Mesendoderm (in vitro differentiated cells): ENCODE measurements around the gene CDH23.

Experiments
- DNase-seq: peaks from one replicate; pipeline ENCODE4 v3.0.0; 2013
- H2AK5ac ChIP-seq: 2 replicates; pipeline ENCODE4 v1.6.1; 2013; ENCODE audit warnings: low read length, inconsistent platforms
- H2BK120ac ChIP-seq: 2 replicates; pipeline ENCODE4 v1.6.1; 2013; ENCODE audit warnings: low read depth, mild to moderate bottlenecking, low read length, moderate library complexity, mixed read lengths
- H2BK15ac ChIP-seq: replicated peaks from 2 replicates; pipeline ENCODE4 v1.6.1; 2013; ENCODE audit warnings: low read depth, mild to moderate bottlenecking, moderate library complexity
- H2BK5ac ChIP-seq: 2 replicates; pipeline ENCODE4 v1.6.1; 2013; ENCODE audit warnings: low read length, inconsistent platforms
- H3K18ac ChIP-seq: 2 replicates; pipeline ENCODE4 v1.6.1; 2013; ENCODE audit warnings: mild to moderate bottlenecking, low read length, mixed read lengths
- H3K23ac ChIP-seq: one replicate; pipeline ENCODE4 v1.6.1; 2013; ENCODE audit warnings: low read length
- H3K27ac ChIP-seq: 2 replicates; pipeline ENCODE4 v1.5.1; 2013; ENCODE audit warnings: low read depth, mild to moderate bottlenecking, inconsistent platforms, low read length, moderate library complexity
- H3K27me3 ChIP-seq: 2 replicates; pipeline ENCODE4 v1.6.1; 2013; ENCODE audit warnings: low read length, control low read depth, mild to moderate bottlenecking, inconsistent platforms; ENCODE audit not compliant: insufficient read depth, poor library complexity
- H3K36me3 ChIP-seq: 2 replicates; pipeline ENCODE4 v1.6.1; 2013; ENCODE audit warnings: low read length, inconsistent platforms; ENCODE audit not compliant: control insufficient read depth, insufficient read depth
- H3K4ac ChIP-seq: one replicate; pipeline ENCODE4 v1.6.1; 2013; ENCODE audit warnings: low read depth, mild to moderate bottlenecking, low read length, moderate library complexity
- H3K4me1 ChIP-seq: 2 replicates; pipeline ENCODE4 v1.6.1; 2013; ENCODE audit warnings: low read depth, low read length, inconsistent platforms; ENCODE audit not compliant: control insufficient read depth
- H3K4me2 ChIP-seq: 2 replicates; pipeline ENCODE4 v1.6.1; 2013; ENCODE audit warnings: low read length
- H3K4me3 ChIP-seq: 2 replicates; pipeline ENCODE4 v1.5.1; 2013; ENCODE audit warnings: mild to moderate bottlenecking, low read length
- H3K56ac ChIP-seq: one replicate; pipeline ENCODE4 v1.6.1; 2013; ENCODE audit warnings: low read length
- H3K79me1 ChIP-seq: 2 replicates; pipeline ENCODE4 v1.6.1; 2013; ENCODE audit warnings: low read length, inconsistent platforms
- H3K79me2 ChIP-seq: 2 replicates; pipeline ENCODE4 v1.6.1; 2013; ENCODE audit warnings: mild to moderate bottlenecking, low read length; ENCODE audit not compliant: control insufficient read depth, insufficient read depth
- H3K9ac ChIP-seq: 2 replicates; pipeline ENCODE4 v1.6.1; 2013; ENCODE audit warnings: low read length, inconsistent platforms
- H4K5ac ChIP-seq: one replicate; pipeline ENCODE4 v1.6.1; 2013; ENCODE audit warnings: low read length
- H4K8ac ChIP-seq: one replicate; pipeline ENCODE4 v1.6.1; 2013; ENCODE audit warnings: low read depth, mild to moderate bottlenecking, control low read depth, low read length, moderate library complexity
- WGBS: extraction: QIAGEN DNeasy Blood & Tissue Kit; methylation state at CpG from one replicate; pipeline ENCODE4 v1.1.7; 2013; ENCODE audit warnings: low lambda C conversion rate, missing lambda C conversion rate; ENCODE audit not compliant: insufficient coverage; ENCODE audit errors: extremely low coverage; 5-methylcytosine and 5-hydroxymethylcytosine counted together

Gene CDH23

DNA sequence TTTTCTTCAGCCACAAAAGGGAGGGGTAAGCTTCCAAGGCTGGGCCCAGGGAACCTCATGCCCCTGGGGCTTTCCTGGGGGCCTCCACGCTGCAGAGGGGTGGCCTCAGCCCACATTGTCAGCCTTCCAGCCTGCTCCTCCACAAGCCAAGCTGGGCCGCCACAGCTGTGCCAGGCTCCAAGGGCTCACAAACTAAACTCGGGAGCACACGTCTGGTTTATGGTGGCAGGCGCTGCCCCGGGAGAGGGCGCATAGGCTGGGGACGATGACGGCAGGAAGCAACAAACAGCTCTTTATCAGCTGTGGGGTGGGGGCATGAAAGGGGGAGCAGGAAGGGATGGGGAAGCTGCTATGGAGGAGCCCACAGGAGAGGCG lies 6.3 kb upstream of the CDH23 start:
- no peak overlapping the region for H3K9ac ChIP-seq
- H3K27me3 ChIP-seq, result no peaks in the 10 kb centered on the region
- H3K79me2 ChIP-seq, result no peaks in the 10 kb centered on the region
- no peak overlapping the region for H3K4ac ChIP-seq
- no peak for DNase-seq
- H3K4me3 ChIP-seq, result no peak overlapping the region
- no peak overlapping the region for H3K56ac ChIP-seq
- no peak overlapping the region for H3K18ac ChIP-seq
- no peak overlapping the region for H2AK5ac ChIP-seq
- H2BK120ac ChIP-seq, result no peak overlapping the region
- no peak overlapping the region for H3K4me2 ChIP-seq
- H4K8ac ChIP-seq, result no peak overlapping the region
- H3K27ac ChIP-seq, result no peak overlapping the region
- H3K4me1 ChIP-seq, result no peaks in the 10 kb centered on the region
- no CpG with 5 or more reads among the region's 10 CpGs for WGBS
- no peaks in the 10 kb centered on the region for H3K79me1 ChIP-seq
- no peaks in the 10 kb centered on the region for H3K36me3 ChIP-seq
- no peak overlapping the region for H2BK5ac ChIP-seq
- H4K5ac ChIP-seq, result no peak overlapping the region
- no peak overlapping the region for H2BK15ac ChIP-seq
- H3K23ac ChIP-seq, result no peak overlapping the region

DNA sequence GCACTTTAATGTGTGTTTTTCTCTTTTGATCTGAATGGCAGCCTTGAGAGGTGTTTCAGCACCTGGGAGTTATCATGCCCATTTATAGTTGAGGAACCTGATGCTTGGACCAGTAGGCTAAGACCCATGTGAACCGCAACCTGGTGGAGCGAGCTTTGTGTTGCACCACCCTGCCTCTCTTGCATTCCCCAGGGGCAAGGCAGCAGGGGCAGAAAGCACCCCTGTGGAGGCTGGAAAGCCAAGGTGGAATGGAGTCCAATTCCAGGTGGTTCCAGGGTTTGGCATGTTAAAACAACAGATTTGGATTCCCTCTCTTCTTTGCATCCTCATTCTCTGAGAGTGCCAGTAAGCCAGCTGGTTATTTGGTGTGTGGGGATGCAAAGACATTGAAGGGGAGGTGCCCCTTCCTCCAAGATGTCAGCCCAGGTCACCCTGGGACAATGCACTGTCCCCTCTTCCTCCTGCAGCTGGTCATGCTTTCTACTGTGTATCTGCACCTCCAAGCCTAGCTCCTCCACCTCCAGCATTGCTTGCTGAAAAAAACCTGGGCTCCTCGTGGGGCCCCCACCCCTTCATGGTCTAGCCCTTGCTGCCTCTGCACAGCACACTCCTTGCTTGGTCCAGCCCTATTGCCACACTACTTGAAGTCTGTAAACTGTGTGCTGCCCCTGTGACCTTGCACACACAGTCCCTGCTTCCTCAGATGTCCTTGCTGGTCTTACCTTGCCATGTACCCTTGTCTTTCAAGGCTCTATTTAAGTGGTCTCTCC lies 5.6 kb upstream of the CDH23 start:
- Histone ChIP-seq H3K4me1 (peaks cover 2% of the 10 kb centered on the region), H3K27ac (no peak overlapping the region), H3K4me2 (no peak overlapping the region), H3K36me3 (no peaks in the 10 kb centered on the region), H4K5ac (no peak overlapping the region), H3K4me3 (no peak overlapping the region), H3K4ac (no peak overlapping the region), H3K23ac (no peak overlapping the region), H2AK5ac (no peak overlapping the region), H3K27me3 (no peaks in the 10 kb centered on the region), H2BK15ac (no peak overlapping the region), H3K56ac (peak overlapping the region; percentile 18), H3K79me2 (no peaks in the 10 kb centered on the region), H2BK5ac (no peak overlapping the region), H2BK120ac (no peak overlapping the region), H3K79me1 (no peaks in the 10 kb centered on the region), H4K8ac (no peak overlapping the region), H3K18ac (no peak overlapping the region), H3K9ac (no peak overlapping the region)
- DNase-seq, result no peak
- WGBS, result no CpG with 5 or more reads among the region's 3 CpGs

DNA sequence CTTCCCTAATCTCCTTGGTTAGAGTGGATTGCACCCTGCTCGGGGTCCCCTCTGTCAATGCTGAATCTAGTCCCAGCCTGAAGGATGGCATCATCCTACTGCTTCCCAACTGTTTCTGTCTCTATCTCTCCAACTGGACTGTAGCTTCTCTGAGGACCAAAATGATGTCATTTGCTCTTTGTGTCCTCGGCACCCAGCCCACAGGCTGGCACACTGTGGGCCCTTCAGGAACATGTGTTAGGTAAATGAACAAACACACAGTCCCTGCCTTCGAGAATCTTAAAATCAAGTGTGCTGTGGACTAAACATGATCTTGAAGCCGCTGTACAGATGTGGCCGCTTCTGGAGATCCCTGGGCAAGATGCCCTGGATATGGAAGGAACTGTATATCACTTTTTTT lies 5.0 kb upstream of the CDH23 start:
- H2BK120ac ChIP-seq, result no peak overlapping the region
- H4K8ac ChIP-seq, result no peak overlapping the region
- H3K4me2 ChIP-seq, result no peak overlapping the region
- no peak overlapping the region for H2AK5ac ChIP-seq
- H3K4ac ChIP-seq, result no peak overlapping the region
- no peak overlapping the region for H3K23ac ChIP-seq
- peaks cover 2% of the 10 kb centered on the region for H3K4me1 ChIP-seq
- H3K36me3 ChIP-seq, result no peaks in the 10 kb centered on the region
- no peaks in the 10 kb centered on the region for H3K79me1 ChIP-seq
- H3K4me3 ChIP-seq, result no peak overlapping the region
- no peak overlapping the region for H3K18ac ChIP-seq
- no peak overlapping the region for H2BK5ac ChIP-seq
- H3K56ac ChIP-seq, result no peak overlapping the region
- H3K27me3 ChIP-seq, result no peaks in the 10 kb centered on the region
- DNase-seq, result no peak
- no peak overlapping the region for H3K27ac ChIP-seq
- no peak overlapping the region for H2BK15ac ChIP-seq
- WGBS, result no CpG with 5 or more reads among the region's 5 CpGs
- H3K9ac ChIP-seq, result no peak overlapping the region
- H3K79me2 ChIP-seq, result no peaks in the 10 kb centered on the region
- H4K5ac ChIP-seq, result no peak overlapping the region

DNA sequence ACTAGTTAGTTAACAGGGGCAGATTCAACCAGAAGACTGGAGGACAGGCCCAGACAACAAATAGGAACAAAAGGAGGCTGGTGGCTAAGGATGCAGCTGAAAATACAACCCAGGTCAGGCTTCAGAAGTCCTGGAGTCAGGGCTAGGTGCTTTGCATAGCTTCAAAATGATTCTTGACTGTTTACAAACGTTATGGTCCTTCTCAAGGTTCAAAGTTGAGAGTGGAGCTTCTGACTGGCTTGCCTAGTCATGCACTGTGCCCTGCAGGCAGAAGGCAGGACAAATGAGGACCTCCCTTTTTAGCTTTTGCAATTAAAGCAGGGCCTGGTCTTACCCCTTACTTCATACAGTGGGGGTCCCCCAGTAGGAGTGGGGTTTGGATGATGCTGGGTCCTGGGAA lies 4.4 kb upstream of the CDH23 start:
- no peak overlapping the region for H3K9ac ChIP-seq
- no peaks in the 10 kb centered on the region for H3K79me1 ChIP-seq
- no peak overlapping the region for H3K4me3 ChIP-seq
- H2AK5ac ChIP-seq, result no peak overlapping the region
- peaks cover 2% of the 10 kb centered on the region for H3K4me1 ChIP-seq
- no peak overlapping the region for H2BK5ac ChIP-seq
- no peak overlapping the region for H2BK120ac ChIP-seq
- no peak overlapping the region for H3K23ac ChIP-seq
- H4K5ac ChIP-seq, result no peak overlapping the region
- no peaks in the 10 kb centered on the region for H3K36me3 ChIP-seq
- no peaks in the 10 kb centered on the region for H3K79me2 ChIP-seq
- no peak overlapping the region for H3K56ac ChIP-seq
- H3K27me3 ChIP-seq, result peaks cover under 1% of the 10 kb centered on the region
- no peak overlapping the region for H3K4ac ChIP-seq
- WGBS, result no CpG with 5 or more reads among the region's 1 CpG
- H4K8ac ChIP-seq, result no peak overlapping the region
- H3K4me2 ChIP-seq, result no peak overlapping the region
- H2BK15ac ChIP-seq, result no peak overlapping the region
- H3K18ac ChIP-seq, result no peak overlapping the region
- no peak overlapping the region for H3K27ac ChIP-seq
- no peak for DNase-seq

DNA sequence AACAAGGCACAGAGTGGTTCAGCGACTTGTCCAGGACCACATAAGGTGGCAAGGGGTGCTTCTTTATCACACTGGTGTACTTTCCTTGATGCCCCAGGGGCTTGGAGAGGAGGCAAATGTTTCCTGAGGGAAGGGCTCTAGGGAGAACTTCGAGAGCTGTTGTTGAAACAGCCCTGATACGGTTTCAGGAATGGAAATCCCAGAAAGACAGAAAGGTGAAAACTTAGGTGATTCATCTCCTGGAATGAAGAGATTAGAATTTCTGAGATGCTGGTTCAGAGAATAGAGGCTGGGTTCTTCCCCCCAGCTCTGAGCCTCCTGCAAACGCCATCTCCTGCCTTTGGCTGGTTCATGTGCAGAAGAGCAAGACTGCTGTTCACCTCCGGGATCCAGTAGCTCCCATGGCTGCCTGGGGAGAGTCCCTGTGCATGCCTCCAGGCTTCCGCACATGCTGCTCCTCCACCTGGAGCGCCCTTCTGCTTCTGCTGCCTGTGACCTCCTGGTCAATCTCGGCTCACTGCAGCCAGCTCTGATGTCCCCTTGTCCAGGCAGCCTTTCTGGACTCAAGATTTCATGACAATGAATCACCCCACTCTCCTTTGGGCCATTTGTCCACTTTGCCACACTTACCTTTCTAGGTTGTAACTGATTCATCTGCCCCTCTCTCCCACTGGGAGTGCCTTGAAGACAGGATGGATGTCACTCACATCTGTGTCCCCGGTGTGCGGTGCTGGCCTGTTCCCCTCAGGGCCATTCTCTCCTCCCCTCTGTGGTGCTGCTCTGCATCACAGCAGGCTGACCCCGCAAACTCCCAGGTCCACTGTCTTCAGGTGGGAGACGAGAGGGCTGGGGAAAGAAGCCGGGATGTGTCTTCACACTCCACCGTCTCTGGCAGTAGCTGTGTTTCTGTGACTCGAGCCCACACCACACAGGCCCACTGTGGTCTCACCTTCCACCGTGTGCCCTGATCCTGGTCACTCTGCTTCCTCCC lies 3.6 kb upstream of the CDH23 start:
- H3K27me3 ChIP-seq, result peaks cover 8% of the 10 kb centered on the region
- no CpG with 5 or more reads among the region's 16 CpGs for WGBS
- H2AK5ac ChIP-seq, result no peak overlapping the region

More for the DNA sequence above, 3.6 kb upstream of the CDH23 start:
- no peak overlapping the region for H3K9ac ChIP-seq
- H3K18ac ChIP-seq, result no peak overlapping the region
- no peak overlapping the region for H3K27ac ChIP-seq
- no peaks in the 10 kb centered on the region for H3K36me3 ChIP-seq
- peak overlapping the region; percentile 94 for H3K23ac ChIP-seq
- no peak overlapping the region for H2BK5ac ChIP-seq
- no peak for DNase-seq
- no peak overlapping the region for H3K4me3 ChIP-seq
- no peak overlapping the region for H4K5ac ChIP-seq
- no peak overlapping the region for H3K56ac ChIP-seq
- H3K79me2 ChIP-seq, result no peaks in the 10 kb centered on the region
- no peak overlapping the region for H4K8ac ChIP-seq
- H3K4ac ChIP-seq, result no peak overlapping the region
- H2BK15ac ChIP-seq, result no peak overlapping the region
- H3K4me2 ChIP-seq, result no peak overlapping the region
- no peaks in the 10 kb centered on the region for H3K79me1 ChIP-seq
- H2BK120ac ChIP-seq, result no peak overlapping the region
- H3K4me1 ChIP-seq, result peaks cover 2% of the 10 kb centered on the region
